Skeletal muscle satellite cell (primary cell): ENCODE measurements around the gene GRIK3.

Source experiments
- H3K27me3 ChIP-seq: 2 replicates; pipeline ENCODE4 v1.7.0; 2013; ENCODE audit warnings: low read length; ENCODE audit not compliant: control insufficient read depth, insufficient read depth
- H3K36me3 ChIP-seq: 2 replicates; pipeline ENCODE4 v1.7.0; 2013; ENCODE audit warnings: mild to moderate bottlenecking, control low read depth, low read length; ENCODE audit not compliant: insufficient read depth
- H3K4me1 ChIP-seq: 2 replicates; pipeline ENCODE4 v1.7.0; 2013; ENCODE audit warnings: low read length; ENCODE audit not compliant: control insufficient read depth, insufficient read depth
- H3K4me2 ChIP-seq: 2 replicates; pipeline ENCODE4 v1.7.0; 2013; ENCODE audit warnings: mild to moderate bottlenecking, low read length
- H3K4me3 ChIP-seq: 2 replicates; pipeline ENCODE4 v1.7.0; 2013; ENCODE audit warnings: low read length
- H3K9ac ChIP-seq: 2 replicates; pipeline ENCODE4 v1.7.0; 2013; ENCODE audit warnings: mild to moderate bottlenecking, low read depth, low read length, moderate library complexity
- H3K9me3 ChIP-seq: replicated peaks from 2 replicates; pipeline ENCODE4 v1.7.0; 2013; ENCODE audit warnings: mild to moderate bottlenecking, control low read depth, low read length

Gene GRIK3

GRCh38 chr1:37010011-37010410 lies 24.3 kb downstream of the GRIK3 start:
- Histone ChIP-seq H3K27me3 (no peaks in the 10 kb centered on the region), H3K4me3 (no peak overlapping the region), H3K9ac (no peak overlapping the region), H3K4me2 (no peak overlapping the region), H3K4me1 (no peaks in the 10 kb centered on the region), H3K36me3 (no peaks in the 10 kb centered on the region), H3K9me3 (peaks cover 16% of the 10 kb centered on the region)

GRCh38 chr1:37009521-37009920 lies 24.8 kb downstream of the GRIK3 start:
- H3K4me1 ChIP-seq, result no peaks in the 10 kb centered on the region
- H3K36me3 ChIP-seq, result no peaks in the 10 kb centered on the region
- H3K9ac ChIP-seq, result no peak overlapping the region
- H3K4me3 ChIP-seq, result no peak overlapping the region
- no peaks in the 10 kb centered on the region for H3K27me3 ChIP-seq
- H3K4me2 ChIP-seq, result no peak overlapping the region
- H3K9me3 ChIP-seq, result peaks cover 16% of the 10 kb centered on the region

- Histone ChIP-seq H3K4me3 (no peak overlapping the region), H3K4me2 (no peak overlapping the region), H3K36me3 (no peaks in the 10 kb centered on the region), H3K4me1 (no peaks in the 10 kb centered on the region), H3K9me3 (peaks cover 9% of the 10 kb centered on the region), H3K9ac (no peak overlapping the region), H3K27me3 (no peaks in the 10 kb centered on the region)
Measured at GRCh38 chr1:37006132-37006868, 28.0 kb downstream of the GRIK3 start.

- Histone ChIP-seq H3K4me1 (no peaks in the 10 kb centered on the region), H3K36me3 (no peaks in the 10 kb centered on the region), H3K27me3 (no peaks in the 10 kb centered on the region), H3K9me3 (peaks cover 16% of the 10 kb centered on the region), H3K9ac (no peak overlapping the region), H3K4me3 (no peak overlapping the region), H3K4me2 (no peak overlapping the region)
Measured at GRCh38 chr1:37002898-37003297, 31.4 kb downstream of the GRIK3 start.

GRCh38 chr1:37001703-37002102 lies 32.6 kb downstream of the GRIK3 start:
- Histone ChIP-seq H3K27me3 (no peaks in the 10 kb centered on the region), H3K4me3 (no peak overlapping the region), H3K9ac (no peak overlapping the region), H3K4me1 (no peaks in the 10 kb centered on the region), H3K9me3 (peaks cover 15% of the 10 kb centered on the region), H3K36me3 (no peaks in the 10 kb centered on the region), H3K4me2 (no peak overlapping the region)

- Histone ChIP-seq H3K9ac (no peak overlapping the region), H3K27me3 (no peaks in the 10 kb centered on the region), H3K9me3 (peaks cover 11% of the 10 kb centered on the region), H3K4me2 (no peak overlapping the region), H3K4me3 (no peak overlapping the region), H3K36me3 (no peaks in the 10 kb centered on the region), H3K4me1 (no peaks in the 10 kb centered on the region)
Measured at GRCh38 chr1:36996106-36996505, 38.2 kb downstream of the GRIK3 start.

- H3K9me3 ChIP-seq, result peaks cover 11% of the 10 kb centered on the region
- no peak overlapping the region for H3K9ac ChIP-seq
- no peak overlapping the region for H3K4me3 ChIP-seq
- no peaks in the 10 kb centered on the region for H3K36me3 ChIP-seq
- no peaks in the 10 kb centered on the region for H3K4me1 ChIP-seq
- no peaks in the 10 kb centered on the region for H3K27me3 ChIP-seq
- no peak overlapping the region for H3K4me2 ChIP-seq
Measured at GRCh38 chr1:36994868-36995267, 39.4 kb downstream of the GRIK3 start.

GRCh38 chr1:36994294-36994693 lies 40.0 kb downstream of the GRIK3 start:
- Histone ChIP-seq H3K4me1 (no peaks in the 10 kb centered on the region), H3K36me3 (no peaks in the 10 kb centered on the region), H3K4me2 (no peak overlapping the region), H3K27me3 (no peaks in the 10 kb centered on the region), H3K9ac (no peak overlapping the region), H3K9me3 (peaks cover 11% of the 10 kb centered on the region), H3K4me3 (no peak overlapping the region)

GRCh38 chr1:36992139-36992943 lies 42.0 kb downstream of the GRIK3 start:
- H3K9ac ChIP-seq, result no peak overlapping the region
- no peaks in the 10 kb centered on the region for H3K4me1 ChIP-seq
- H3K4me2 ChIP-seq, result no peak overlapping the region
- peaks cover 3% of the 10 kb centered on the region for H3K9me3 ChIP-seq
- H3K36me3 ChIP-seq, result no peaks in the 10 kb centered on the region
- H3K4me3 ChIP-seq, result no peak overlapping the region
- no peaks in the 10 kb centered on the region for H3K27me3 ChIP-seq

- Histone ChIP-seq H3K4me3 (no peak overlapping the region), H3K9ac (no peak overlapping the region), H3K36me3 (no peaks in the 10 kb centered on the region), H3K4me2 (no peak overlapping the region), H3K4me1 (no peaks in the 10 kb centered on the region), H3K9me3 (peaks cover 3% of the 10 kb centered on the region), H3K27me3 (no peaks in the 10 kb centered on the region)
Measured at GRCh38 chr1:36991551-36991950, 42.8 kb downstream of the GRIK3 start.

GRCh38 chr1:36990928-36991327 lies 43.4 kb downstream of the GRIK3 start:
- Histone ChIP-seq H3K4me2 (no peak overlapping the region), H3K27me3 (no peaks in the 10 kb centered on the region), H3K9ac (no peak overlapping the region), H3K4me3 (no peak overlapping the region), H3K36me3 (no peaks in the 10 kb centered on the region), H3K9me3 (peaks cover 4% of the 10 kb centered on the region), H3K4me1 (no peaks in the 10 kb centered on the region)

GRCh38 chr1:36989241-36989640 lies 45.1 kb downstream of the GRIK3 start:
- Histone ChIP-seq H3K4me3 (no peak overlapping the region), H3K27me3 (no peaks in the 10 kb centered on the region), H3K9me3 (peaks cover 7% of the 10 kb centered on the region), H3K4me2 (no peak overlapping the region), H3K9ac (no peak overlapping the region), H3K4me1 (no peaks in the 10 kb centered on the region), H3K36me3 (no peaks in the 10 kb centered on the region)
